GM18502 (cell line): Measurements from ENCODE around the gene EDEM3.

Source experiments
- ATAC-seq: cut with Tn5 transposase; IDR thresholded peaks from one replicate; pipeline ENCODE4 v1.9.1; 2021; ENCODE audit warnings: mild to moderate bottlenecking; ENCODE audit not compliant: unreplicated experiment, poor library complexity

The EDEM3 gene

DNA sequence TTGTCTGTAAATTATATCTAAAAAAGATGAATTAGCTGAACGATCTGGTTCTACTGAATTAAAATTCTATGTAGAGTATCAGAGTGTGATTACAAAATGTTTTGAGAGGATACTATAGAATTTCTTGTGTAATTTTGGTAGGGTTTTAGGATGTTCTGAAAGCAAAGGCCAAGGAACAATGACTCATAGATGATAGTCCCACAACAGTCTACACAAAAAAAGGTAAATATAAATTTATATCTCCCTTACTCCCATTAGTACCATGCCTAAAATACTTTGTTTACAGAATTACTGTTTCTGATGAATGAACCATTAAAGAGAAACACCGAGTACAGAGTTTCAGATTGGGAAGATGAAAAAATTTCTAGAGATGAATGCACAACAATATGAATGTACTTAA, 9.5 kb downstream of the EDEM3 start:
- ATAC-seq = no peak

DNA sequence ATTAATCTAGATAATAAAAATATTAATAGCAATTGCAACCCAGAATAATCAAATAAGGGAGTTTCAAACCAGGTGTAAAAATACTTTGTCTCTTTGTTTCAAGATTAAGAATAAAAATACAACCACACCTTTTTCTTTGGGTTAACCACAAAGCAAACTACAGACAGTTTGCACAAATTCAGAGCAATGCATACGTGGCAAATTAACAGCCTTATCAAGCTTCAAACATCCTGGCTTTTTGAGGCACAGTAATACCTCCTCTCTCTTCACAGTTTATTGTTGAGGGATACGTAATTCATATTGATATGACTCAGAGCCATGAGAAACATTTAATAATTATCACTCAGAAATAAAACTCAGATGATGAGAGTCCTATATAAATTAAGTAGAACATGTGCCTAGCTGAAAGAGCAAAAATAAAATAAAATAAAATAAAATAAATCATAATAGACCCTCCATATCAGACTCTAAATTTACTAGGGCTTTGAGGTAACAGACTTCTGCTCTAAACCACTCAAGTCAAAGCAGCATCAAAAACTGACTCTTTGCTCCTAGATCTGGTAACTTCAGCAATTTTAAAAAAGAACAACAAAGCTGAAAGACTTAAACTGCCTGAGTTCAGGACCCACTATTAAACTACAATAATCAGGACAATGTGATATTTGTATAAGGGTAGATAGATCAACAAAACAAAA, 11.4 kb downstream of the EDEM3 start:
- peak; percentile 62 for ATAC-seq

DNA sequence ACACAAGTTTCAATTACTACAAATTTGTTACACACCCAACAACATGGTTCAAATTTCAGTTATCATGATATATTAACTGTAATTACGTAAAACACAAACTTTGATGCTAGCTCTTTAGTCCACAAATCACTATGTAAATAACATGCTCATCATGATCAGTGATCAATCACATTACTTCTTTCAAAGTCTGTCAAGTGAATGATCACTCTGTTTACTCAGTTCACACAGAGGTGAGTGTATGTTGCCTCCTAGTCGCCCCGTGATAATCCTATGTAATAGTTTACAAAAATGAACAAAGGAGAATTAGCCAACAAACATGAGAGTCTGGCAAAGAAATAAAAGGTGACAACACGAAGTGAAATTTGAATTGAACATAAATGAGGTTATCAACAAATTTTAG, 14.3 kb downstream of the EDEM3 start:
- no peak for ATAC-seq

DNA sequence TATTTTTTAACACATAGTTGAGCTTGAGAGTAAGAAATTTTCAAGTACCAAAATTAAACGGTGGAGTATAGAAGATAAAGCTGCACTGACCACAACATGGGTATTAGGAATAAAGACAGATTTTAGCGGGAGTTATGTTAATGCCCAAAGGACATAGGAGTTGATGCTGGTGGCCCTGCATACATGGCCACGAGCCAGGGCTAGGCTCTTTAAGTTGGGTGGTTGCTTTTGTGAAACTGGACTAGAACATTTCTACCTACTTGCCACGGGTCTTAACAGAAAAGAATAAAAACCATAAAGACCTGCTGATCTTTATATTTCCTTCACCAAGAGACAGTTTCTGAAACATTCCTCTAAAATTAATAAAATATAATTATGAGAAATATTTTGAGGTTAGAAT, 14.9 kb downstream of the EDEM3 start:
- ATAC-seq = no peak

DNA sequence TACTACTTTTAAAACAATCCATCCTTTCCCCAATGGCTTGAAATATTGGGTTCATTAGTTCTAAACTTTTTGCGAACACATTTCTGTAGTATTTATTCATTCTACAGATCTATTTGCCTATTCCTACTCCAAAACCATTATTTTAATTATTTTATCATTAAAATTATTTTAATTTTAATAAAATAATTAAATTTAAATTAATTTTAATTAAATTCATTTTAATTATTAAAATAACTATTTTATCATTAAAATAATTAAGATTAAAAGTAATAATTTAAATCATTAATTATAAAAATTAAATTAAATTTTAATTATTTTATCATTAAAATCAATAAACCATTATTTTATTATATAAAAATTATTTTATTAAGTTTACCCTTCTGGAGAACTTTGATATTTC, 15.6 kb downstream of the EDEM3 start:
- ATAC-seq = no peak

DNA sequence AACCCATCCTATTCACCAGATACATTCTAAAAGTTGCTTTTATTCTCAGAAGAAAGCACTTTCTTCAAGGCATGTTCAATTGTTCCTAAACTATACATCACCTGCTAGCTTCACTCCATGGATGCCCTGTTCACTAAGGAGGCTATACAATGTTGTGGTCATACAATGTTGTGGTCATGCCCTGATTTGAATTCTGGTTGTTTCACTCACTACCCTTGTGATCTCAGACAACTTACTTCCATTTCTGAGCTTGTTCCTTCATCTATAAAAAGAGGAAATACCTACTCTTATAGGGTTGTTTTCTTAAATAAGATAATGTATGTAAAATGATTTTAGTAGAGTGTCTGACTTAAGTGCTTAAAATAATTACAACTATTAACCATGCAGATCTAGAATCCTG, 19.7 kb downstream of the EDEM3 start:
- no peak for ATAC-seq

DNA sequence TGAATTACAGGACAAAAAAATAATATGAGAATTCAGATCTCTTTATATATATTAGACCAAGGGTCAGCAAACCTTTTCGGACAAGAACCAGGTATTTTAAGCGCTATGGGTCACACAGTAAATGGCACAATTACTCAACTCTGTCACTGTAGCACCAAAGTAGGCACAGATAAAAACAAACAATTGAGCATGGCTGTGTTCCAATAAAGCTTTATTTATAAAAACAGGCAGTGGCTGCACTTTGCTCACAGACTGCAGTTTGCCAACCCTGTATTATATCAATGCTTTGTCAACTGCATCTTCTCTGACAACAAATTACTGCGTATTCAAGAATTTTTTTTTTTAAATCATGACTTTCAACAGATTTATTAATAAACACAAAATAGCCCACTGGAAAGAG, 29.8 kb downstream of the EDEM3 start:
- ATAC-seq = no peak

DNA sequence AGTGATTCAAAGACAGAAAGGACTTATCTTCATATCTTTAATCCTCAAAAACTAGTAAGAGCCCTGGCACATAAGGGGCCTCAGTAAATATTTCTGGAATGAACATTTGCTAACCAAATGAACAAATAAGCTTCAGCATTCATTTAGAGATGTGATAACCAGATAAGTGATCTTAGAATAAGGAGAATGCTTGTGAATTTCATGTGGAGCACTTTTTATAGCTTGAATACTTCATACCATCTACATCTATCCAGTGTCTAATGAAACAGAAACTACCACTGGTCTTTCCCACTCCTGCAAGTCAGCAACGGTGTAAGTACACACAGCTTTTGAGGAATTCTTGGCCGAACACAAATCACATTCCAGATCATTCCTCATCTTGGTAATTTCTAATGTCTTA, 38.5 kb downstream of the EDEM3 start:
- ATAC-seq = no peak

DNA sequence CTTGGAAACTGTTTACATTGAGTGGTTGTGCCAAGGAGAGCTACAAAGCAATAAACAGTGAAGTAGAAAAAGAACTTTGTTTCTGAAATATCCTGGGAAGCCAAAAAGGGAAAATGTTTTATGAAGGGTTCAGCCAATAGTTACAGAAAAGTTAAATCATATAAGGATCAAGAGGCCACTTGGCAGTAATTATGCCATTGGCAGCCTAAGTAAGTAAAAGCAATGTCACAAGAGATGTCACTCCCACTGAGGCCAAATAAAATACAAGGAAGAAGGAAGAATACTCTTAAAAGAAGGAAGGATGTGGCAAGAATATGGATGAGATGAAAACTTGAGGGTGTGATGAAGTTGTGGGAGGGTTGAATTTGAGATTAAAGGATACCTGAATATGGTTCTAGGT, 45.2 kb downstream of the EDEM3 start:
- no peak for ATAC-seq

DNA sequence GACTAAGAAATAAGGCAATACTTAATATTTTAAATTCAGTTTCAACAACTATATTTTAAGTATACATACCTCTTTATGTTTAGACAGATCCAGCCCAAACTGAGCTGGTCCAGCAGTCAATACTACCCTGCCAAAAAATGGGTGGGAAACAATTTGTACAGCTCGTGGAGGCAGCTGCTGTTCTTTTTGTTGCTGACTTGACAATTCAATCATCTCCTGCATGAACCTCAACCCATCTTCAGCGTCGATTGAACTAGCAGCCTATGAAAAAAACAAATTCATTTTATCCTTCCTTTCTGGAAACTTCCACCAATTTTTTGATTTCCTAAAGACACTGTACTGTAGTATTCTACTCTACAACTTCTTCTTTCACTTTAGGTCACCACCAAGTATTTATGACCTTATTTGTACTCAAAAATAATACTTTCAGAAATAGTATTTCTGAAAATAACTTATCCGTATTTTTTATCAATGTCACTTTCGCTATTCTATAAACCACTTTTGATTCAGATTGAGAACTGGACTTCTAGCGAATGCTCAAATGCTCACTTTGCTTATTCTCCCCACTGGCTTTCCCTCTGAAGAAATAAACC, 46.5 kb downstream of the EDEM3 start:
- ATAC-seq = no peak

DNA sequence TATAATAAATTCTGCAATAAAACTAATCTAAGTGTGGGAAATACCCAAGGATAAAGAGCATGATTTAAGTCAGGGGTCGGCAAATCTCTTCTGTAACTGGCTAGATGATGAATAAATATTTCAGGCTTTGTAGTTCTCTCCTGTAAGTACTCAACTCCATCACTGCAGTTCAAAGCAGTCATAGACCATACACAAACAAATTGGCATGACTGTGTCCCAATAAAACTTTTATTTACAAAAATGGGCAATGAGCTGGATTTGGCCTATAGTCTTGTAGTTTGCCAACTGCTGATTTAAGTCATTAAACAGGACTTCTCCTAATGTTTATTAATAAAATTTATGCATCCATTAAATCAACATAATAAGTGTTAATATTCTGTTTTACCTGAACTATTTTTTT, 49.4 kb downstream of the EDEM3 start:
- no peak for ATAC-seq

DNA sequence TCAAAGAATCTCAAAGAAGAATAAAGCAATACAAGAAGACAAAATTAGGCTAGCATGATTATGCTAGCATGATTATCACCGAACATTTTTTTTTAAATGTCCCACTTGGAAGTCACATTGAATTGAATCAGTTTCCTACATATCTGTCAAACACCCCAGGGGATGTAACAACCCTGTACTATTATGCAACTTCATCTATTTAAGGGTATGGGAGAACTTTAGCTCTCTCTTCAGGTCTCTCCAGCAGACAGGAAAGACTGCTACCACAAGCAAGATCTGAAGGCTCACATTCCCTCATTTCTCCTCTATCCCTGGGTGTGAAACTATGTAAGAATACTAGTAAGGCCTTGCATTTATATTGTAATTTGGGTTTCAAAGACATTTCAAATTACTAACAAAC, 52.8 kb downstream of the EDEM3 start:
- no peak for ATAC-seq

DNA sequence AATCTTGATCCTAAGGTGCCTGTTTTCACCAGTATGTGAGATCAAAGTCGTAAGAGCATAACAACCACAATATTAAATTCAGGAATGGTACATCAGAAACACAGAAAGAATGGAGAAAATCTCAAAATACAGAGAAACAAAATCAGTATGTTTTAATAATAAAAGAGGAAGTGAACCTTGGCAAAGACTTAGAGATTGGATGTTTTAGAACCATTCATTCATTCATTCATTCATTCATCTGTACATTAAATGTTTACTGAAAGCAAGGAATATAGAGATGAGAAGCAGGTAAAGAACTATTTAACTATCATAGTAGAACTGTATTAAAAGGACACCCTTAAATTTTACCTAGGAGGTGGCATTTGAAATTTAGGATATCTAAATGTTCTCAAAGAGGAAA, 55.7 kb downstream of the EDEM3 start:
- ATAC-seq = no peak

DNA sequence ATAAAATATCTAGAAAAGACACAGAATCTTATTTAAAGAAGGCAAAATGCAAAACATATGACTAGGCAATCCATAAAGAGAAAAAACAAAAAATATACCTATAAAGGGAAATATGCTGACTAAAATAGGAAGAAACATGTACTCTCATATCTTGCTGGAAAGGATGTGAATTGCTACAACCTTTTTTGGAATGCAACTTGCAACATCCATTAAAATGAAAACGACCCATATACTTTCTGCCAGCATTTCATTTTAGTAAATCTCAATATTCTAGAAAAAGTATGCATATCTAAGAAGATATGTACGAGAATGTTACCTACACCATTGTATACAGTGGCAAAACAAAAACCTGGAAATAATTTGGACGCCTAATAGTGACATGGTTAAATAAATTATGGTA, 56.6 kb downstream of the EDEM3 start:
- no peak for ATAC-seq

DNA sequence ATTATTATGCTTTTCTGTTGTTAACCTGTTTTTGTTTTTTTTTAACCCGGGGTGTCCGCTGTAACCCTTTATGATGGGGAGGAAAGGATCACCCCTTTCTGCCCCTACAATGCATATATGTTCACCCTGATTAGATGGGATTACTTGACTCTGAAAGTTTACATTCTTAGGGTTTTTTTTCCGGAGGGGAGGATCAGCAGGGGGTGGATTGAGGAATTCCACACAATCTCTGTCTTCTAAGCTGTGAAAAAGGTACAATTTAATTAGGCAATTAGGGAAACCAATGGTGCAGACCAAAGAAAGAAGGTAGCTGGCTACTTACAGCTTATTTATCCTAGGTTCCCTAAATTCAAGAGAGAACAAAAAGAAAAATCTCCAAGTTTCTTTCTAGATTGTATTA, 58.3 kb downstream of the EDEM3 start:
- no peak for ATAC-seq

DNA sequence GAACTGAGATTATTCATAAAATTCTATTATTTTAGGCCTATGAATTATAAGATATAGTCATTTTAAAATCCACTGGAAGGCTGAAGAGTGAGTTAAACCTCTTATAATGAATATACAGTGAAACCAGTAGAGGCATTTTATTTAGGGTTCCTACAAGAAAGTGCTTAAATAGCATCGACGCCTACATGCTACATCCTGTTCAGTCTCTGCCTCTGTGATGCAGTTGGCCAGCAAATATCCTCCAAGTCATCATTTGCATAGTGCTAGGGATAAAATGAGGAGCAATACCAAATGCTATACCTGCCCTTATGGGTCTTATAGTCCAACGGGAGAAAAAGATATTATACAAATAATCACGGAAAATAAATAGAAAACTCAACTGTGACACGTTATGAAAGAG, 59.6 kb downstream of the EDEM3 start:
- ATAC-seq = no peak

DNA sequence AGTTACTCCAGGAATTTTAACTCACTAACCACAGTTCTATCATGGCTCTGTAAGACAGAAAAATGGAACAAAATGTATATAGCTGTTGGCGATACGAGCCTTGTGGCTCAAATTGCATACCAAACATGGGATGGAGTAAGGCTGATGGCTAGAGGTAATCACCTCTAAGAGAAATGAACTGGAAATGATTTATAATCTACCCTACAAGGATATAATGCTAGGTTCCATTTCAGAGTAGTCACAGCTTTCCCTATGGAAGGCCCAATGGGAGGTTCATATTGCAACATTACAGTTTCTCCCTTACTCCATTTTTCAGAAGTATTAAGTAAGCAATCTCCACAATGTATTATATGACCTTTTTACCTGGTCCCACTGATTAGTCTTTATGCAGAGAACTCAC, 61.6 kb downstream of the EDEM3 start:
- no peak for ATAC-seq

DNA sequence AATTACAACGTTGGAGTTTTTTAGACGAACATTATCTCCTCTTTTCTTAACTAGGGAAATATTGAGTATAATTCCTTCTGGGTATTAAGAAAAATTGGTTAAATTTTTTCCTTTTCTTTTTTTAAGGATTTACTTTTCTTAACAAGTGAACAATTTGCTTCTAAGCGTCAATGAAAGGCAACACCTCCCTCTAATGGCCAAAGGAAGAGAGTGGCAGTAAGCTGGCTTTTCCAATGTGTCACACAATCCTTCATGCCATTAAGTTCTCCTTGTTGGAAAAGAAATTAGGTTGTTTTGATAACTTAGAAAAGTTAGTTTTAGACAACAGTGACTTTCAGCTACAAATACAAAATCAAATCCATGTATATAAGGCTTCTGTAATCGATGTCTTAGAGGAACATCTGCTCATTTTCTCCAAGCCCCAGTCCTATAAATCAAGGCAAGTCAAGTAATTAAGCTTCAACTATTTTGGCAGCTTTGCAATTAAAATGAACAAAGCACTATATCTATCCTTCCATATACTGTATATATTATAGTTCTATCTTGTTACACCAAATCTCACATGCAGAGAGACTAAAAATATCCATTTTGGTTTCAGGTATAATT, 62.8 kb downstream of the EDEM3 start:
- no peak for ATAC-seq

DNA sequence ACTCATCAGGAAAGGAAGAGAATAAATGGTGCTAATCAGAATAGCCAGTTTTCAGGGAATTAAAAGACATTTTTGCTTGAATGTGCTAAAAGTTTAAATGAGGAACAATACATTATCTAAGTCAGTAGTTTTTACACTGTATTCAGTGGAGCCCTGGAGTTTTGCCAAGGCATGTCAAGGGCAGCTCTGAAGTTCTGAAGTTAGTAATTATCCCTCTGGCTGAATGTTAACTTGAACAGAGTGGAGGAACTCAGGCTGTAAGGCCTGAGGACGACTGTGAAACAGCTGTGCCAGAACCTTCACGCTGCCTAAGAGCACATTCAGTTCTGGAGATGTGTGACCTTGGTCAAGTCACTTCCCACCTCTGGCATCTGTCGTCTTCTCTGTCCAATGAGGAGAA, 68.1 kb downstream of the EDEM3 start:
- ATAC-seq = no peak

DNA sequence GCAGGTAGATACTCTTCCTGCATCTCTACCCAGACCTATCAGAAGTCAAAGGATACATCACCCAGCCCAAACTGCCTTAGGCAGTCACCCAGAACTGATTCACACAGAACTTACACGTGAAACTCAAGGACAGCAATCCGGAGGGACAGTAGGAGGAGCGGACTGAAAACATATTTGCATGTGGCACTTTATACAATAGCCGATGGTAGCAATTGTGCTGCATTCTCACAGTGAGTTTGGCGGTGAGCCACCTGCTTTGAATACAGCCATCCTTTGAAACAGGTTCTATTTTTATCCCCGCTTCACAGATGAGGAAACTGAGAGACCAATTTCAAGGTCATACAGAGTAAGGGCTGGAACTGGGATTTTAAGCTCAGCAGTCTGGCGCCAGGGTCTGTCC, 69.5 kb downstream of the EDEM3 start:
- ATAC-seq = peak; percentile 85

DNA sequence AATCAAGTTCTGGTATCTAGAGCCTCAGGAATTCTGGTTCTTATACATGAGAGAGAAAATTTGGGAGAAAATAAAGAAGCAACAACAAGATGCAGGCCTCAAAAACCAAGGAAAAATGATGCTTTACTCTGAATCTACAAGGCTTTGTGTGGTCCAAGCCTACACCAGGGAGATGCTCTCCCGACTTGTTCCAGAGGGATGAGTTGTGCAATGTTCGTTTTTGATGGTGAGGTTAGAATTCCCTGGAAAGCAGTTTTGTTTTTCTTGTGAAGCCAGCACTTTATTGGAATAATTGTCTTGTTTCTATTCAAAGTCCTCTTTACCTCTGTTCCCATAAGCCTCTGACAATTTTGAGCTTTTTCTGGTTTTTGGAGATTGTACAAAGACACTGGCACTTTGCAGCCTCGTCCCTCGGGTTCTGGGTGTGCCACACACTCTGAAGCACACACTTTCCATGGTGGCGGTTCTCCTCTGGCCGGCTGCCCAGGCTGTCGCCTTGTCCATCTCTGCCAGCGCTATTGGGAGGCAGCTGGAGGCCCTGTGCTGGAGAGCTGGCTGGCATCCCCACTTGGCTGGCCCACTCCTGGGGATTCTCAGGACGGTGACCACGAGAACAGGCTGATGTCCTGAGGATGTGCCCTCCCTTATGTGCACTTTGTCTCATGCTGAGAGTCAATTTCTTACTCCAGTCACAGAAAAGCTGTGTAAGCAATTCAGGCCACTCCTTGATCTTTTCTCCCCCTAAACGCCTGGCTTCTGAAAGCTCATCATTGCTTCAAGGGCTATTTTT, 70.2 kb downstream of the EDEM3 start:
- ATAC-seq = no peak
